ENCODE measurements around the gene FUZ. TPM values are rescaled to one million over a fixed set of nuclear protein-coding genes. Genes with fewer than 3 reads are reported as not detected.
A peak's percentile ranks its signal among the peaks of the same experiment; 100 is the strongest.

Gene FUZ
- total and polyA plus RNA-seq, 9 donors, result 13.4 to 48.6 (median 27.5) TPM

DNA sequence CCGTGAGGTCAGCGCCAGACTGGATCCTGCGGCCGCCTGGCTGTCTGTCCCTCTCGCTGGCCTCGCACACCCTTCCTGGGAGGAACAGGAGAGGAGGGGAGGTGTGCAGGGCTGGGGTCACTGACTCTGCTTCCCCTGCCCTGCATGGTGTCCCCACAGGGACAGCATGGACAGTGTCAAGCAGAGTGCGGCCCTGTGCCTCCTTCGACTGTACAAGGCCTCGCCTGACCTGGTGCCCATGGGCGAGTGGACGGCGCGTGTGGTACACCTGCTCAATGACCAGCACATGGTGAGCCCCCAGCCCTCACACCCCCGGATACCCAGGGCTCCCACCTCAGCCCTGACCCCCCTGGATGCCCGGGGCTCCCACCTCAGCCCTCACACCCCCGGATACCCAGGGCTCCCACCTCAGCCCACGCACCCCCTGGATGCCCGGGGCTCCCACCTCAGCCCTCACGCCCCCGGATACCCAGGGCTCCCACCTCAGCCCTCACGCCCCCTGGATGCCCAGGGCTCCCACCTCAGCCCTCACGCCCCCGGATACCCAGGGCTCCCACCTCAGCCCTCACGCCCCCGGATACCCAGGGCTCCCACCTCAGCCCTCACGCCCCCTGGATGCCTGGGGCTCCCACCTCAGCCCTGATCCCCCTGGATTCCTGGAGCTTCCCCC, 21.2 kb downstream of the FUZ start:
- TF ChIP-seq, protein P1, sequence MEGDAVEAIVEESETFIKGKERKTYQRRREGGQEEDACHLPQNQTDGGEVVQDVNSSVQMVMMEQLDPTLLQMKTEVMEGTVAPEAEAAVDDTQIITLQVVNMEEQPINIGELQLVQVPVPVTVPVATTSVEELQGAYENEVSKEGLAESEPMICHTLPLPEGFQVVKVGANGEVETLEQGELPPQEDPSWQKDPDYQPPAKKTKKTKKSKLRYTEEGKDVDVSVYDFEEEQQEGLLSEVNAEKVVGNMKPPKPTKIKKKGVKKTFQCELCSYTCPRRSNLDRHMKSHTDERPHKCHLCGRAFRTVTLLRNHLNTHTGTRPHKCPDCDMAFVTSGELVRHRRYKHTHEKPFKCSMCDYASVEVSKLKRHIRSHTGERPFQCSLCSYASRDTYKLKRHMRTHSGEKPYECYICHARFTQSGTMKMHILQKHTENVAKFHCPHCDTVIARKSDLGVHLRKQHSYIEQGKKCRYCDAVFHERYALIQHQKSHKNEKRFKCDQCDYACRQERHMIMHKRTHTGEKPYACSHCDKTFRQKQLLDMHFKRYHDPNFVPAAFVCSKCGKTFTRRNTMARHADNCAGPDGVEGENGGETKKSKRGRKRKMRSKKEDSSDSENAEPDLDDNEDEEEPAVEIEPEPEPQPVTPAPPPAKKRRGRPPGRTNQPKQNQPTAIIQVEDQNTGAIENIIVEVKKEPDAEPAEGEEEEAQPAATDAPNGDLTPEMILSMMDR (IDR thresholded peaks at IDR 0.05), result no peak
- no peak for TF ChIP-seq POLR2A (IDR thresholded peaks at IDR 0.05)
- TF ChIP-seq EP300 (IDR thresholded peaks at IDR 0.05), result no peak
- Histone ChIP-seq H3K4me3 (no peak overlapping the region), H3K27ac (peak overlapping the region in 1 of 2 donors; percentile 68), H3K36me3 (no peaks in the 10 kb centered on the region), H3K9me3 (no peaks in the 10 kb centered on the region), H3K27me3 (no peaks in the 10 kb centered on the region), H3K4me1 (ENCODE audit: insufficient read depth) (peaks cover 13% of the 10 kb centered on the region)
- peak in 1 of 5 donors; percentile 50 for DNase-seq
- intact Hi-C loops (cut with DNase I), result no loop called here
- WGBS, 3 donors, result 87 to 90% (median 87%) methylated on average over 20 to 26 of the region's 26 CpGs

DNA sequence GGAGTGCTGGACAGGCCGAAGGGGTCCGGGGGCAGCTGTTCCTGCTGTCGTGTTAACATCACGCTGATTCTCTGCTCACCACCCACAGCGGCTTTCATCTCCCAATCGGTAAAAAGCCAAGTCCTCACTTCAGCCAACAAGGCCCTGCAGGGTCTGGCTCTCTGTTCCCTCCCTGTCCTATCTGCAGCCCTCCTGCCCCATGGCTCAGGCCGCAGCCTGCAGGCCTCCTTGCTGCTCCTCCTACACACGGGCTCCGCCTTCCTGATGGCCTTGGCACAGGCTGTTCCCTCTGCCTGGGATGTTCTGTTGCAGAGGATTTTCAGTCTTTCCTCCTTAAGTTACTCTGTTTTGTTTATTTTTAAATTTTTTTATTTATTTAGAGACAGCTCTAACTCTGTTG, 22.2 kb downstream of the FUZ start:
- Histone ChIP-seq H3K27me3 (no peaks in the 10 kb centered on the region), H3K9me3 (no peaks in the 10 kb centered on the region), H3K4me3 (no peak overlapping the region), H3K27ac (peak overlapping the region; percentile 16 to 68), H3K4me1 (ENCODE audit: insufficient read depth) (peaks cover 13% of the 10 kb centered on the region), H3K36me3 (no peaks in the 10 kb centered on the region)
- TF ChIP-seq, protein P1 (IDR thresholded peaks at IDR 0.05), result no peak
- no peak for TF ChIP-seq POLR2A (IDR thresholded peaks at IDR 0.05)
- no peak for TF ChIP-seq EP300 (IDR thresholded peaks at IDR 0.05)
- 6 to 14% (median 14%) methylated on average over 9 of the region's 9 CpGs for WGBS, 3 donors
- peak; percentile 84 to 93 (median 88) for DNase-seq
- intact Hi-C loops (cut with DNase I), result no loop called here

DNA sequence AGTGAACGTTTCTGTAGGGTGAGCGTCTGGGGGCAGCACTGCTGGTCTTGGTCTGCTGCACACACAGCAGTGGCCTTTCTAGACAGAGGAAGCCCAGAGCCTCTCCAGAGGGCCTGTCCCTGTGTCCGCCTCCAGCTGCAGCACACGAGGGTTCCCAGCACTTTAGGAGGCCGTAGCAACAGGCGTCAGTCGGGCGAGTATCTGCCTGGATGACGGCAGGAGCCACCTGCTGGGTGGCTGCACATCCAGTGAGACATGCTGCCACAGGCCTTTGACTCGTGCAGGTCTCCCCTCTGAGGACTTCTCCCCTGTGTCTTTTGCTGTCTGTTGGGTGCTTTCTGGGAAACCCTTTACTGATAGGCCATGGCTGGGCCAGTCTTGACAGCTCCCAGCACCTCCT, 24.2 kb downstream of the FUZ start:
- no peak for TF ChIP-seq POLR2A (IDR thresholded peaks at IDR 0.05)
- TF ChIP-seq, protein P1 (IDR thresholded peaks at IDR 0.05), result no peak
- TF ChIP-seq EP300 (IDR thresholded peaks at IDR 0.05), result no peak
- Histone ChIP-seq H3K36me3 (no peaks in the 10 kb centered on the region), H3K9me3 (no peaks in the 10 kb centered on the region), H3K27ac (no peak overlapping the region), H3K4me1 (ENCODE audit: insufficient read depth) (peaks cover 13% of the 10 kb centered on the region), H3K27me3 (no peaks in the 10 kb centered on the region), H3K4me3 (no peak overlapping the region)
- no peak for DNase-seq
- 85 to 92% (median 90%) methylated on average over 9 to 10 of the region's 10 CpGs for WGBS, 3 donors
- intact Hi-C loops (cut with DNase I), result no loop called here

DNA sequence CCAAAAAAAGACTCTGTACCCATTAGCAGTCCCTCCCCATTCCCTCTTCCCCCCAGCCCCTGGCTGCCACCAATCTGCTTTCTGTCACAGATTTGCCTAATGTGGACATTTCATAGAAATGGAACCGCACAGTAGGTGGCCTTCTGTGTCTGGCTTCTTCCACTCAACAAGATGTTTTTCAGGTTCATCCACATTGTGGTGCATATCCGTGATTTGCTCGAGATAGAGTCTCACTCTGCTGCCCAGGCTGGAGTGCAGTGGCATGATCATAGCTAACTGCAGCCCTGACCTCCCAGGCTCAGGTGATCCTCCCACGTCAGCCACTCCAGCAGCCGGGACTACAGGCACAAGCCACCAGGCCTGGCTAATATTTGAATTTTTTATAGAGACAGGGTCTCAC, 25.3 kb downstream of the FUZ start:
- WGBS, 3 donors, result 76 to 92% (median 77%) methylated on average over 5 of the region's 5 CpGs

More for the DNA sequence above, 25.3 kb downstream of the FUZ start:
- TF ChIP-seq EP300 (IDR thresholded peaks at IDR 0.05), result no peak
- TF ChIP-seq POLR2A (IDR thresholded peaks at IDR 0.05), result no peak
- TF ChIP-seq, protein P1 (IDR thresholded peaks at IDR 0.05), result no peak
- Histone ChIP-seq H3K9me3 (no peaks in the 10 kb centered on the region), H3K4me3 (no peak overlapping the region), H3K36me3 (no peaks in the 10 kb centered on the region), H3K27ac (no peak overlapping the region), H3K27me3 (no peaks in the 10 kb centered on the region), H3K4me1 (ENCODE audit: insufficient read depth) (peaks cover 13% of the 10 kb centered on the region)
- intact Hi-C loops (cut with DNase I), result no loop called here
- no peak for DNase-seq

Measured in ovary (tissue), 9 donors.